ENCODE results near the gene PRSS38. TPM values are rescaled to one million over a fixed set of nuclear protein-coding genes. Genes with fewer than 3 reads are reported as not detected.

PRSS38 gene
- total RNA-seq, 1 donor from 2014 or later, result not detected

GRCh38 chr1:227854189-227854588, 38.7 kb downstream of the PRSS38 start:
- no peak for DNase-seq
- Mint-ChIP-seq H3K36me3 (ENCODE audit: unreplicated experiment) (peaks cover 4% of the 10 kb centered on the region), H3K9me3 (ENCODE audit: unreplicated experiment) (peaks cover under 1% of the 10 kb centered on the region), H3K4me3 (ENCODE audit: unreplicated experiment) (no peak overlapping the region), H3K4me1 (ENCODE audit: low read depth, unreplicated experiment) (no peaks in the 10 kb centered on the region), H3K27ac (ENCODE audit: unreplicated experiment) (no peak overlapping the region), H3K27me3 (ENCODE audit: unreplicated experiment) (no peaks in the 10 kb centered on the region)
- TF ChIP-seq CTCF (IDR thresholded peaks at IDR 0.05; ENCODE audit: partially characterized antibody, unreplicated experiment), result no peak

DNA sequence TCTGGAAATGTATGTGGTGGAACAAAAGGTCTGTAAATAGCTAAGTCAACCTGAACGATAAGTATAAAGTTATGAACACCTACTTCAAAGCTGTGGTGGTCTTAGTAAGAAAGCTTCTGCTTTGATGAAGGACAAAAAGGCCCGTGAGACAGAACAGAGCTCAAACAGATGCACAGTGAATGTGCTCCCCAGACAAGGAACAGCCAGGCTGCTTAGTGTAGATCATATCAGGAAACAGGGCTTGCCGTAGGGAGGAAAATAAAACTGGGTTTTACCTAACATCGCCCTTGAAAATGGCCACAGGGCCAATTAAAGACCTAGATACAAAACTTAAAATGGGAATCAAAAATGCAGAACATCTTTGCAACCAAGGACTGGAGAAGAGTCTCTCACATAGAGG, 40.2 kb downstream of the PRSS38 start:
- DNase-seq, result no peak
- no peaks in the 10 kb centered on the region for H3K27me3 Mint-ChIP-seq (ENCODE audit: unreplicated experiment)
- TF ChIP-seq CTCF (IDR thresholded peaks at IDR 0.05; ENCODE audit: partially characterized antibody, unreplicated experiment), result no peak
- H3K4me3 Mint-ChIP-seq (ENCODE audit: unreplicated experiment), result no peak overlapping the region
- no peak overlapping the region for H3K27ac Mint-ChIP-seq (ENCODE audit: unreplicated experiment)
- peaks cover 4% of the 10 kb centered on the region for H3K36me3 Mint-ChIP-seq (ENCODE audit: unreplicated experiment)
- no peaks in the 10 kb centered on the region for H3K9me3 Mint-ChIP-seq (ENCODE audit: unreplicated experiment)
- H3K4me1 Mint-ChIP-seq (ENCODE audit: low read depth, unreplicated experiment), result no peaks in the 10 kb centered on the region

- no peak overlapping the region for H3K27ac Mint-ChIP-seq (ENCODE audit: unreplicated experiment)
- peaks cover 4% of the 10 kb centered on the region for H3K36me3 Mint-ChIP-seq (ENCODE audit: unreplicated experiment)
- H3K4me1 Mint-ChIP-seq (ENCODE audit: low read depth, unreplicated experiment), result no peaks in the 10 kb centered on the region
- H3K4me3 Mint-ChIP-seq (ENCODE audit: unreplicated experiment), result no peak overlapping the region
- DNase-seq, result no peak
- no peaks in the 10 kb centered on the region for H3K9me3 Mint-ChIP-seq (ENCODE audit: unreplicated experiment)
- TF ChIP-seq CTCF (IDR thresholded peaks at IDR 0.05; ENCODE audit: partially characterized antibody, unreplicated experiment), result no peak
- no peaks in the 10 kb centered on the region for H3K27me3 Mint-ChIP-seq (ENCODE audit: unreplicated experiment)
These were observed 40.8 kb downstream of the PRSS38 start for GRCh38 chr1:227856147-227856858.

- Mint-ChIP-seq H3K36me3 (ENCODE audit: unreplicated experiment) (peaks cover 5% of the 10 kb centered on the region), H3K9me3 (ENCODE audit: unreplicated experiment) (peaks cover 6% of the 10 kb centered on the region), H3K4me1 (ENCODE audit: low read depth, unreplicated experiment) (no peaks in the 10 kb centered on the region), H3K27me3 (ENCODE audit: unreplicated experiment) (no peaks in the 10 kb centered on the region), H3K4me3 (ENCODE audit: unreplicated experiment) (no peak overlapping the region), H3K27ac (ENCODE audit: unreplicated experiment) (no peak overlapping the region)
- DNase-seq, result no peak
- no peak for TF ChIP-seq CTCF (IDR thresholded peaks at IDR 0.05; ENCODE audit: partially characterized antibody, unreplicated experiment)
These were observed 49.4 kb downstream of the PRSS38 start for GRCh38 chr1:227864882-227865281.

GRCh38 chr1:227869279-227869842, 53.9 kb downstream of the PRSS38 start:
- H3K27ac Mint-ChIP-seq (ENCODE audit: unreplicated experiment), result no peak overlapping the region
- no peak overlapping the region for H3K4me3 Mint-ChIP-seq (ENCODE audit: unreplicated experiment)
- H3K36me3 Mint-ChIP-seq (ENCODE audit: unreplicated experiment), result peaks cover 16% of the 10 kb centered on the region
- H3K27me3 Mint-ChIP-seq (ENCODE audit: unreplicated experiment), result no peaks in the 10 kb centered on the region
- H3K4me1 Mint-ChIP-seq (ENCODE audit: low read depth, unreplicated experiment), result no peaks in the 10 kb centered on the region
- peaks cover 6% of the 10 kb centered on the region for H3K9me3 Mint-ChIP-seq (ENCODE audit: unreplicated experiment)
- no peak for DNase-seq
- no peak for TF ChIP-seq CTCF (IDR thresholded peaks at IDR 0.05; ENCODE audit: partially characterized antibody, unreplicated experiment)

All from glutamatergic neuron (in vitro differentiated cells).